Measurements from ENCODE around the gene MICAL3. TPM values are rescaled to one million over a fixed set of nuclear protein-coding genes. Genes with fewer than 3 reads are reported as not detected.
"Not testable (repeated sequence)": the region's sequence is repeated elsewhere in the genome, so short reads cannot be mapped to it uniquely, and the experiment has no call there.

MICAL3 gene
- polyA plus RNA-seq, 3 donors = 24.6 to 46.6 (median 46.0) TPM

DNA sequence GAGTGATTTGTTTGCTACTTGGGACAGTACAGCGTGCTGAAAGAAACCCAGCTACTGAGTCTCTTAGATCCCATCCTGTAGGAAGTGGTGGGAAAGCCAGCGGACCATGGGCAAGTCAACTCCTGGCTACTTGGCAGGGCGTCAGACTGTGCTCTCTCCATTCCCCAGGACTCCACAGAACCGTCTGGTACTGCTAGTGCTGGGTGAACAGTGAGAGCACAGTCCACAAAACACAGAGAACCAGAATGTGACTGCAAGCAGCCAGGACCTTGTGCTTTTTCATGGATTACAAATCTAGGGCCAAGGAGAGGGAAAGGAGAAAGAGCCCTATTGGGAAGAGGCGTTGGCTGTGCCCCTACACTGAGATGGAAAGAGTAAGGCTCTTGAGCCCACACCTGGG, 260.3 kb downstream of the MICAL3 start:
- no peak for DNase-seq

GRCh38 chr22:17763442-17763841, 260.9 kb downstream of the MICAL3 start:
- DNase-seq = not testable (repeated sequence)

GRCh38 chr22:17761138-17761488, 263.2 kb downstream of the MICAL3 start:
- DNase-seq = no peak

- no peak for DNase-seq
These were observed 270.0 kb downstream of the MICAL3 start for GRCh38 chr22:17754233-17754925.

GRCh38 chr22:17753401-17753989, 270.9 kb downstream of the MICAL3 start:
- DNase-seq = no peak

DNA sequence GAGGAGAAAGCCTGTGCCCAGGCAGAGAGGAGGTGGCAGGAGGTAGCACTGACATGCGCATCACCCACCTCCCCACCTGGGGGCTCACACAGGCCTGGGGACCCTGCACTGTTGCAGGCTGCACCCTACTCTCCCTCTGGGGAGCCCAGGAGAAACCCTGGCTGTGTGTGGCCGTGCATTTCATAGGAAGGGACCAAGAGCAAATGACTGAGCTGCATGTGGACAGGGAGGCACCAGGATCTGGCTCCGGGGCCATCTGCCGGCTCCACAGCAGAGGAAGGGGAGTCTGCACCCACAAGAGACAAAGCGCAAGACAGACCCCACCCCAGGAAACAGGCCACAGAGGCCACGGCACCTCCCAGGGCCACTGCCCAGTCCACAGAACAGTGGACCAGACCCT, 272.8 kb downstream of the MICAL3 start:
- DNase-seq = no peak

DNA sequence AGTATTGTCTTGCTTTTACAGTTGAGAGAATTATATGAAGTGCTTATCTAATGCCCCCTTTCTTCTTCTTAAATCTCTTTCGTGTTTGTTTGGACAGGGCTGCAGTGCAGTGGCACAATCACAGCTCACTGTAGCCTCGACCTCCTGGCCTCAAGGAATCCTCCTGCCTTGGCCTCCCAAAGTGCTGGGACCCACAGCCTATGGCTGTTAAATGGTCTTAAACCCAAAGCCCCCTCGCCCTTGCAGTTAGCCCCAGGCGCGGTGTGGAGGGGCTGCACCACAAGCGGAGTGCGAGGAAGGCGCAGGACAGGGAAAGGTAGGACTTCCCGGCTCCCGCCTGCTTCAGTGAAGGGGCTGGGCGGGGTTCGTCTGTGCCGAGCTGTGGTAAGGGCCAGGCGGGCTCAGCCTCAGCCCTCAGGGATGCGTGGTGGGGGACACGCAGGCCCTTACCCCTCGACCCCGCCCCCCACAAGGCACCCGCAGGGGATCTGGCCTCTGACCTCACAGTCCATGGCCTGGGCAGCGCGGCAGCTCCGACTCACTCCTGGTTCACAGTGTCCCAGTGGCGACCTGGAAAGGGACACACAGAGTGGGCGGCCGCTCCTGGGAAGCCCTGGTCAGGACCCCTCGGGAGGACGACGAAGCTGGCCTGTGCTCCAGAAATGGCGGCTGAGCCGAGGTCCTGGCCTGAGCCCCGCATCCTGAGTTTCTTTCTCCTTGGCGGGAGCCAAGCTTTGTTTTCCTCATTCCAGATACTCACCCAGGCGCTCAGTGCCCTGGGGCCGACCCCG, 274.6 kb downstream of the MICAL3 start:
- no peak for DNase-seq

DNA sequence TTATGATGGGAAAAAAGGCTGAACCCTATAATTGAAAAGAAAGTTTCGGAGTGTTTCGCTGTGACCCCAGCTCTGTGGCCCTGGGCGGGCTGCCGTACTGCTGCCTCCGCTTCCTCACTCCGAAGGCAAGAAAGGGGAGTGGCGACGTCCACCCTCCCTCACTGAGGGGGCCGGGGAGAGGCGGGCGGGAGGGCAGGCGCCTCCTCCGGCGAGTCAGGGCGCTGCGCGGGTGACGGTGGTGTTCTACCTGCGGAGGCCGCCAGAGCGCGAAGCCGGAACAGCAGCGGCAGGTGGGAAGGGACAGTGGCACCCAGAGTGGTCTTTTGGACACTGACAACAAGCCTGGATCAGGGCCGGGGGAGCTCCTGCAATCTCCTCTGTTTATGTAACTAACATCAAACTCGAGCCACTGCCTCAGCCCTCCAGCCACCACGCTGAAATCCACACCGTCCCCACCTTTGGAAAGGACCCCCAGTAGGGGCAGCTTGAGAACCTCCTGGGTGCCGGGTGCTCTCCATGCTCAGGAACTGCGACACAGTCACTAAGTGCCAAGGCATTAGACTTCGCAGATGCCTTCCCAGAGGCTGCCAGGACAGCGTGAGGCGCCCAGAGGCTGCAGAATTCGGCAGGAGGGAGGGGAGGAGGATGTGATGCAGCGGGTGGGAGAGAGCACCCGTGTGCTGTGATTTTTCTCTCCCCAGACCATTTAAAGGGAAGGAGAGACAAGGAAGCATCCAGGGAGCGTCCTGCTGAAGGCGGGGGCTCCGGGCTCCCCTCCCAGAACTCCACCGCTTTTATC, 275.6 kb downstream of the MICAL3 start:
- no peak for DNase-seq

DNA sequence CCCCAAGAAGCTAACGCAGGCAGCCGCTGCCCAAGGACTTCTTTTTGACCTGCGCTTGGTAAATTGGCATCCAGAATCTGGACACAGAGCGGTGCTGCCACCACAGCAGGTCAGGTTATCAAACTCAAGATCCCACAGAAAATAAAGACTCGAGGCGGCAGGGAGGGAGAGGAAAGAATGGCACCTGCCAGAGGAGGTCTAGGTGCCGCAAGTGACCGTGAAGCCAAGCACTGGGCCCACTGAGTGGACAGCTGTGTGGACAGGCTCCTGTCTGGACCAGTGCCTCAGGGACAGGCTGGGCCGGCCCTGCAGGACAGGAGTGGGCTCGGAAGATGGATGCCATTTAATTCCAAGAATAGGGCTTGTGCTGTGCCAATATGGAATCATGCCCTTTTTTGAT, 277.4 kb downstream of the MICAL3 start:
- DNase-seq = no peak

DNA sequence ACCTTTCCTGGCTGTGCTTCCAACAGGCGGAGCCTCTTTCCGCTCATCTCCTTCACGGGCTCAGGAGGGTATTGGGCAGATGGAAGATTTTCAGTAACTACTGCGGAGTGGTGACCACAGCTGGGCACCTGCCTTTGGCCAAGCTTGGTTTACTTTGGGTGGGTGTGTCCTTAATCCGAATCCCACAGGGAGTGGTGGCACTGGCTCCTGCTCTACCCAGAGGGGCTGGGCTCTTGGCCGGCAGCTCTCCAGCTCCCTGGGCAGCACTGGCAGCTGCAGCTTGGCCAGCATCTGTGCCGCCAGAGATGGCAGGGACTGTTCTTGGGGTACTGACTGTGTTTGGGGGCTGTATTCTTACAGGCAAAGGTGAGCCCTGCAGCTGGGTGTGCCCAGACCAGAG, 279.9 kb downstream of the MICAL3 start:
- DNase-seq = no peak

DNA sequence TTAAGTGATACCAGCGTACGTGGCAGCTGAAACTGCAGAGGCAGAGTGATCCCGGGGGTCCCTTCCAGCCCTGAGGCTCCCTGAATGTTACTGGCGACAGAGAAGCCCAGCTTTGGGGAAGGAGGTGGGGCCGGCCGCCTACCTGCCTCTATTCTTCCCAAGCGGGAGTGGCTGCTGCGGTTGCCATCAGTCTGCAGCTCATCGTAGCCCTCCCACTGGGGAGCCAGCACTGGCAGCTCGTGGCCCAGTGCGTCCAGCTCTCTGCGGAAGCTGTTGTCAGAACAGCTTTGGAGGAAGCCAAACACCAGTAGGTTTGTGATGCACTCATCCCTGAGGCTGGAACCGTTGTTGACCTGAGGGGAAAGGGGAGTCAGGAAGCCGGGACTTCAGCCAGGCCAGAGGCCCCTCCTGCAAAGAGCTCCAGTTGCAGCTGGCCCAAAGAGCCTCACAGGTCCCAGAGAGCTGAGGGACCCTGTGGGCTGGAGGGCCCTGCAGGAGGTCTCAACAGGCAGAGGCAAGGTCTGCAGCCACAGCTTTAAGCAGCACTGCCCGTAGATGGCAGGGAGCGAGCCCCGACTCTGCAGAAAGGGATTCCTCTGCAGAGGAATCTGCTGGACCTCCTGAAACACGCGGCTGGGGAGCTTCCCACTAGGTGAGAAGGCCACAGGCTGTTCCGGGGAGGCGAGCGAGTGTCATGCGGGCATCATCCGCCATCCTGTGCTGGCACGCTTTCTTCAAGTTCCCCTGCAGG, 280.5 kb downstream of the MICAL3 start:
- DNase-seq = no peak

- peak; percentile 75 for DNase-seq
These were observed 281.8 kb downstream of the MICAL3 start for GRCh38 chr22:17742527-17742902.

- DNase-seq = no peak
These were observed 282.4 kb downstream of the MICAL3 start for GRCh38 chr22:17741866-17742526.

- DNase-seq = no peak
These were observed 285.0 kb downstream of the MICAL3 start for GRCh38 chr22:17739196-17739975.

GRCh38 chr22:17738386-17739128, 285.8 kb downstream of the MICAL3 start:
- no peak for DNase-seq
